GM21717 (cell line): Measurements from ENCODE around the gene NCOA5.

Experiments
- ATAC-seq: cut with Tn5 transposase; IDR thresholded peaks from one replicate; pipeline ENCODE4 v1.9.1; 2021; ENCODE audit warnings: mild to moderate bottlenecking, moderate library complexity; ENCODE audit not compliant: unreplicated experiment

Gene NCOA5

DNA sequence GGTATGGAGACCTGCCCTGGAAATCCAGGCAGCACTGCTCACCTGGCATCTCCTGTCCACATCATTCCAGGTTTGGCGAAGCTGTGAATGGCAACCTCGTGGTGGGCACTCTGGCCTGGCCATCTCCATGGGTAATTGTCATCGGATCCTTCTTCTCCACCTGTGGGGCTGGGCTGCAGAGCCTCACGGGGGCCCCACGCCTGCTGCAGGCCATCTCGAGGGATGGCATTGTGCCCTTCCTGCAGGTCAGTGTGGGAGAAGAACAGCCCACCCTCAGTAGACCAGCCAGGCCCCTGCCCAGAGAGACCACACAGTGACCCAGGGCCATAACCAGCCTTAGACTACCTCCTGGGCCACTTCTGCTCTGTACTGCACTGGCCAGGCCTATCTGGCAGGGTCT is 44.9 kb downstream of the NCOA5 start:
- ATAC-seq, result no peak

DNA sequence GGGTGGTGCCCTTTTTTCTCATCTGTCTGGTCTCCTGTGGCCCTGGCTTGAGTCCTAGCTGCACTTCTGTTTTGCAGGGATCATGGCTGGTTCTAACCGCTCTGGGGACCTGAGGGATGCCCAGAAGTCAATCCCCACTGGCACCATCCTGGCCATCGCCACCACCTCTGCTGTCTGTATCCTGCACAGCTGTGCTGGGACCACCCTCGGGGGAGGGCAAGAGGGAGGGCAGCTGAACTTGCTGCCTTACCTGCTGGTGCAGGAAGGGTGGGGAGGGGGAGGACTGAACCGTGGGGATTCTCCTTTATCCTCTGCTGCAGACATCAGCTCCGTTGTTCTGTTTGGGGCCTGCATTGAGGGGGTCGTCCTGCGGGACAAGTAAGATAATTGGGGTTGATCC is 46.2 kb downstream of the NCOA5 start:
- no peak for ATAC-seq

DNA sequence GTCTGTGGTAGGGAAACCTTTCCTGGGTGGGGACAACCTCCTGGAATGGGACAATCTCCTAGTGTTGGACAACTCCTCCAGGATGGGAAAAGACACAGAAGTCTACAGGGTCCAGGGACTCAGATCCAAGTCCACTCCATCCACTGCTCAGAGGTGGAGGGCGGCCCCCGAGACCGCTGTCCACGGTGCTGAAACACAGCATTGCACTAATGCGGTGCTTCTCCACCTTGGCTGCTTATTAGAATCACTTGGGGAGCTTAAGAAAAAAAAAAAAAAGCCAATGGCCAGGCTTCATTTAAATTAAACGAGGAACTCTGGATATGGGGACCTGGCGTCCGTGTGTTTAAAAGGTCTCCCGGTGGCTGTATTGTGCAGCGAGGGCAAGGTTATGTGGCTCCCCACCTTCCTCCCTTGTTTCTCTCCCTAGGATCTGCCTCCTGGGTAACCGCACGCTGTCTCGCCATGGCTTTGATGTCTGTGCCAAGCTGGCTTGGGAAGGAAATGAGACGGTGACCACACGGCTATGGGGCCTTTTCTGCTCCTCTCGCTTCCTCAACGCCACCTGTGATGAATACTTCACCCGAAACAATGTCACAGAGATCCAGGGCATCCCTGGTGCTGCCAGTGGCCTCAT is 48.7 kb downstream of the NCOA5 start:
- ATAC-seq, result no peak

DNA sequence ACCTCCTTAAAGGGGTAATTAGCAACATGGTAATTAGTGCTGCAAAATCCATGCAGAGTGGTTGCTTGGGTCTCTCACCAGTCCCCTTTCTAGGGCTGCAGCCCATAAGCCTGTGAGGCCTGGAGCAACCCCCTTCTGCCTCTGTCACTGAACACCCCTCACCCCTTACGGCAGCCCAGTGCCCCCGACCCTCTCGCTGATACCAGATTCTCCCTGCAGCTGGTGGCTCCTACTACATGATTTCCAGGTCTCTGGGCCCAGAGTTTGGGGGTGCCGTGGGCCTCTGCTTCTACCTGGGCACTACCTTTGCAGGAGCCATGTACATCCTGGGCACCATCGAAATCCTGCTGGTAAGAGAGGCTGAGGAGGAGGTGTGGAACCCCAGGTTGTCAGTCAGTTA is 52.7 kb downstream of the NCOA5 start:
- ATAC-seq, result no peak

DNA sequence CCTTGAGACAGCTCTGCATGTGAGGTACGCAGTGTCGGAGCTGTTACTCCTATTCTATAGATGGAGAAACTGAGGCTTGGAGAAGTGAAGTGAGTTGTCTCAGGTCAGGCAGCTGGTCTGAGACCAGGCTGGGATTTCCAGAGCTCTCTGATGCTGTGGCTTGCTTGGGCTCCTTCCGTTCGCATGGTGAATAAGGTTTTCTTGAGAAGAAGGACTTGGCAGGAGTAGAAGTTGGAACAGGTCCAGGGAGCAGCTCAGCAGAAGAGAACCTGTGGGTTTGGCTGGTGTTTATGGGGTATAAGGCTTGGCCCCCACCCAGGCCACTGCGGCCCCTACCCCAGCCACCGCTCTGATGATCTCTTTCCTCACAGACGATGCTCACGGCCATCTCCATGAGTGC is 53.4 kb downstream of the NCOA5 start:
- no peak for ATAC-seq

- no peak for ATAC-seq
Measured at GRCh38 chr20:46035713-46036112, 54.0 kb downstream of the NCOA5 start.

DNA sequence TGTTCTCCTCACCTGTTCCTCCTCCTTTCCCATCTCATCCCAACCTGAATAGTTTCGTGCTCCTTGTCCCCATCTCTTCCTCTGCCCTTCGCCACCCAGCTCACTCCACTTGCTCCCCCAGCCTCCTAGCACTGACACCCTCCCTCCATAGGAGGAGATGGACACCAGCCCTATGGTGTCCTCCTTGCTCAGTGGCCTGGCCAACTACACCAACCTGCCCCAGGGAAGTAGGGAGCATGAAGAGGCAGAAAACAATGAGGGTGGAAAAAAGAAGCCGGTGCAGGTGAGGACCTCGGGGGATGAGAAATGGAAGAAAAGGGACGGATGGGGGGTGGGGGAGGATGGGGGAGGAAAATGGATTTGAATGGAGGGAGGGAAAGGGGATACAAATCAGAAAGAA is 54.5 kb downstream of the NCOA5 start:
- no peak for ATAC-seq

- ATAC-seq, result no peak
Measured at GRCh38 chr20:46034039-46034438, 55.7 kb downstream of the NCOA5 start.

DNA sequence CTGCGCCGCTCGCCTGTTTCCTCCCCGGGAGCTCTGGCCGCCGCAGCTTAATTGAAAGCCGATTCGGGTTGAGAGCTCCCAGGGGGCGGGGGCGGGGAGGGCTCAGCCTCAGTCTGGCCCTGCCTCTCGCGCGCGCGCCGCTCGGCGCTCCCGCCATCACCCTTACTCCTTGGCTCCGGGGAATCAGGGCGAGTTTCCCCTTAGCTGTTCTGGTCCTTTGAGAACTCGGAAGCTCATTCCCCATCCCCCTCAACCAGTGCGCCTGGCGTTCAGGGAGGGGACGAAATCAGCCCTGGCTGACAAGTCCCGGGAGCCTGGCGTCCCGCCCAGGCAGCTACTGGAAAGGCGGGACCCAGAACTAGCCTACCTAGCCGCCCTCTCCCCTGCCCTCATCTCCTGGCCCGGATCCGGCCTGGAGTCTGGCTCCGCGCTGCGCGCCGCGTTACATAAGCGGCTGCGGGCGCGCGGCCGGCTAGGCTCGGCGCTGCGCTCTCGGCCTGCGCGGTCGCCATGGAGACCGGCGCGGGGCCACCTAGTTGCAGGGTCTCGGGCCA is 58.0 kb downstream of the NCOA5 start:
- ATAC-seq, result no peak

- ATAC-seq, result no peak
Measured at GRCh38 chr20:46031014-46031569, 58.7 kb downstream of the NCOA5 start.

GRCh38 chr20:46030284-46031013 is 59.3 kb downstream of the NCOA5 start:
- ATAC-seq, result no peak

DNA sequence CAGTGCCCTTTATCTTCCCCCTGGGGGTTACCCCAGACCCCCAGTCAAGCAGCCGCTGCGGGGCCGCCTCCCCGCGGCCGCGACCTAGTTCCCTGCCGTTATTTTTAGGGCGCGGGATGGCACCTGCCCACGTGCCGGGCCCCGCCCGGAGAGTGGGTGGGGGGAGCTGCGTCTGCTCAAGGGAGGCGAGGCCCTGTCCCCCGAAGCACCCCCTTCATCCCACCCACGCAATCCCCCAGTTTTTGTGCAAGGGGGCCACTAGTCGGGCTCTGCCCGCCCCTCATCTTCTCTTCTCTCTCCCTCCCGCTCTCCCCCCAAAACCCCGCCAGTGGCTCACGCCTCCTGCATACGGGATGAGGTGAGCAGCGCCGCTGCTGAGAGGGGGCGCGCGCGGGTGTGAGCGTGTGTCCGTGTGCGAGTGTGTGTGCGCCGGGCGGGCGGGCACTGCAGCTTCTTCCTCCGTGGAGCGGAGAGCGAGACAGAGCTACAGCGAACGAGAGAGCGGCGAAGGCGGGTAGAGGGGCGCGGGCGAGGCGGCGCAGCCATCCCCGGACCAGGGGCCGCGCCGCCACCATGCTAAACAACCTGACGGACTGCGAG is 60.9 kb downstream of the NCOA5 start, which contains the start of gene SLC12A5:
Gene SLC12A5 (plus strand): TSS at position 444 of the 600 bp plus-strand sequence. CDS start 130 bp downstream, at position 574.
- no peak for ATAC-seq

- no peak for ATAC-seq
Measured at GRCh38 chr20:46028110-46028509, 61.7 kb downstream of the NCOA5 start.

GRCh38 chr20:46027245-46027853 is 62.4 kb downstream of the NCOA5 start:
- no peak for ATAC-seq

DNA sequence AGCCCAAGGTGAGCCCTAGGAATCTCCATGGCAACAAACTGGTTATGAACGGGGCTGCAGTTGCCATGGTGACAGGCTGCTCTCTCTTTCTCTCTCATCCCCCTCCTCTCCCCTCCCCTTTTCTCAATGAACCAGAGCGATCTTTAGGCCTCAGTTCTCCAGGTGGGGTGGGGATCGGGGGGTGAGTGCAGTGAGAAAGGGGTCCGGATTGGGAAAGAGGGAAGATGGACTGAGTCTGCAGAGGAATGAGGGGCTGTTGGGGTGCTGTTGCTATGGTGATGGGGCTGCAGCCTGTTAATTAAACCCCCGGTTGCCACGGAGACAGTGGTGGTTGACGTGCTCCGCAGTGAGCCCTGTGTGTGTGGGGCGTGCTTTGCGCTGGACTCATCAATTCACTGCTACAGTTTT is 64.4 kb downstream of the NCOA5 start:
- no peak for ATAC-seq

- ATAC-seq, result no peak
Measured at GRCh38 chr20:46023999-46024398, 65.8 kb downstream of the NCOA5 start.

GRCh38 chr20:46023148-46023484 is 66.6 kb downstream of the NCOA5 start:
- ATAC-seq, result no peak

GRCh38 chr20:46022411-46023147 is 67.2 kb downstream of the NCOA5 start:
- ATAC-seq, result no peak

- ATAC-seq, result no peak
Measured at GRCh38 chr20:46021361-46022359, 68.1 kb downstream of the NCOA5 start.
